HepG2 (cell line): ENCODE results near the gene POGK. TPM values are rescaled to one million over a fixed set of nuclear protein-coding genes. Genes with fewer than 3 reads are reported as not detected.

ENCODE experiments used
- CC2D1A ChIP-seq: sonication (generic); formaldehyde crosslinking; IDR thresholded peaks from 2 replicates; pipeline ENCODE4 v1.8.1; 2023; ENCODE audit warnings: mild to moderate bottlenecking, missing genetic modification reagents
- PBX3 ChIP-seq: sonication (generic); formaldehyde crosslinking; IDR thresholded peaks from 2 replicates; pipeline ENCODE4 v1.8.1; 2023; ENCODE audit warnings: missing genetic modification reagents, inconsistent platforms, borderline replicate concordance
- PRDM15 ChIP-seq: sonication (generic); formaldehyde crosslinking; IDR thresholded peaks from 2 replicates; pipeline ENCODE4 v1.4.0; 2020; ENCODE audit warnings: missing genetic modification reagents
- SOX13 ChIP-seq, 3 experiments: fragments of 450-650 bp in 1 of 3; sonication (generic) in 1 of 3; formaldehyde crosslinking in 1 of 3; IDR thresholded peaks in 2 of 3; conservative IDR thresholded peaks in 1 of 3; 2 replicates each; pipeline versions ENCODE4 v1.5.0 to v1.6.1; 2016 to 2020; ENCODE audit warnings: antibody characterized with exemption in 1 of 3, mild to moderate bottlenecking in 1 of 3, missing compliant biosample characterization in 1 of 3, missing genetic modification reagents in 1 of 3, moderate library complexity in 1 of 3
- TAF1 ChIP-seq: sonication (generic); formaldehyde crosslinking; IDR thresholded peaks from 2 replicates; pipeline ENCODE4 v1.4.0; 2020; ENCODE audit warnings: missing genetic modification reagents
- TGIF2 ChIP-seq: IDR thresholded peaks from 2 replicates; pipeline ENCODE4 v1.6.1; 2016; ENCODE audit warnings: control low read depth, missing compliant biosample characterization
- ZBTB10 ChIP-seq: sonication (generic); formaldehyde crosslinking; IDR thresholded peaks from 2 replicates; pipeline ENCODE4 v1.4.0; 2020; ENCODE audit warnings: missing genetic modification reagents, borderline replicate concordance
- ZBTB38 ChIP-seq: sonication (generic); formaldehyde crosslinking; IDR thresholded peaks from 2 replicates; pipeline ENCODE4 v1.5.1; 2020; ENCODE audit warnings: mild to moderate bottlenecking, missing genetic modification reagents
- ZBTB46 ChIP-seq: sonication (generic); formaldehyde crosslinking; IDR thresholded peaks from 2 replicates; pipeline ENCODE4 v1.4.0; 2020; ENCODE audit warnings: mild to moderate bottlenecking, missing genetic modification reagents, borderline replicate concordance
- ZBTB8A ChIP-seq: sonication (generic); formaldehyde crosslinking; IDR thresholded peaks from 2 replicates; pipeline ENCODE4 v1.4.0; 2020; ENCODE audit warnings: mild to moderate bottlenecking, low read depth, missing genetic modification reagents, borderline replicate concordance
- ZIK1 ChIP-seq: sonication (generic); formaldehyde crosslinking; IDR thresholded peaks from 2 replicates; pipeline ENCODE4 v1.5.0; 2020; ENCODE audit warnings: mild to moderate bottlenecking, low read depth, missing genetic modification reagents, borderline replicate concordance
- ZNF33B ChIP-seq: sonication (generic); formaldehyde crosslinking; IDR thresholded peaks from 2 replicates; pipeline ENCODE4 v1.5.1; 2020; ENCODE audit warnings: mild to moderate bottlenecking, missing genetic modification reagents
- ZNF570 ChIP-seq: sonication (generic); formaldehyde crosslinking; IDR thresholded peaks from 2 replicates; pipeline ENCODE4 v1.4.0; 2020; ENCODE audit warnings: mild to moderate bottlenecking, missing genetic modification reagents, borderline replicate concordance
- ZNF770 ChIP-seq: sonication (generic); formaldehyde crosslinking; IDR thresholded peaks from 2 replicates; pipeline ENCODE4 v1.5.0; 2020; ENCODE audit warnings: mild to moderate bottlenecking, missing genetic modification reagents
- ZNF792 ChIP-seq: IDR thresholded peaks from 2 replicates; pipeline ENCODE4 v1.6.1; 2016
- polyA plus RNA-seq, 8 experiments: library from polyadenylated mRNA; depleted of rRNA in 3 of 8; stranded (reverse) in 7 of 8; unstranded in 1 of 8; fragments of >200 nt; fragmentation: Illumina TruSeq in 4 of 8; extraction: Trizol in 4 of 8; gene quantifications; 2 replicates each; pipeline versions ENCODE4 v1.2.1 to v1.2.3, GENCODE V29; 2011 to 2016; ENCODE audit warnings: low read depth in 4 of 8, missing spikeins in 1 of 8, mixed read lengths in 1 of 8; ENCODE audit not compliant: insufficient read depth in 1 of 8
- total RNA-seq, 5 experiments: library from RNA; depleted of rRNA; stranded (reverse); fragments of >200 nt; fragmentation: Illumina TruSeq; extraction: Trizol; gene quantifications; 2 replicates each; pipeline ENCODE4 v1.2.3, GENCODE V29; 2016; ENCODE audit warnings: low read depth in 1 of 5

POGK gene
- total and polyA plus RNA-seq, 2 of the 13 experiments (the other 11 are each of a cell fraction or from before 2014, with no cell fraction given): 4.8 to 16.2 TPM

- peak; percentile 34; the same call in 1 of the 2 replicates for TF ChIP-seq ZBTB10 (CRISPR knock-in tag)
- TF ChIP-seq TAF1: peak; percentile 84
- peak; percentile 98 for TF ChIP-seq ZNF33B
- TF ChIP-seq ZIK1 (CRISPR knock-in tag): peak; percentile 99
- no peak for TF ChIP-seq ZBTB8A (CRISPR knock-in tag)
- TF ChIP-seq TGIF2 (CRISPR knock-in tag): peak; percentile 58; the same call in 1 of the 2 replicates
- TF ChIP-seq ZNF770 (CRISPR knock-in tag): peak; percentile 68
- 0 out of 2 replicates have a peak, but pooled peaks have one; percentile 64 for TF ChIP-seq ZNF792 (CRISPR knock-in tag)
- peak; percentile 86; the same call in 1 of the 2 replicates for TF ChIP-seq ZNF570 (CRISPR knock-in tag)
- TF ChIP-seq ZBTB46 (CRISPR knock-in tag): no peak
- no peak for TF ChIP-seq SOX13 (IDR thresholded peaks at IDR 0.05)
- no peak; a peak in 2 of 4 replicates for TF ChIP-seq SOX13 (CRISPR knock-in tag; conservative IDR thresholded peaks at IDR 0.05 in 1 of 2, IDR thresholded peaks at IDR 0.05 in 1 of 2)
- TF ChIP-seq PBX3 (CRISPR knock-in tag): 0 out of 2 replicates have a peak, but pooled peaks have one; percentile 38
- TF ChIP-seq CC2D1A (CRISPR knock-in tag): no peak
- TF ChIP-seq ZBTB38 (CRISPR knock-in tag): peak; percentile 60; the same call in 1 of the 2 replicates
- 0 out of 2 replicates have a peak, but pooled peaks have one; percentile 37 for TF ChIP-seq PRDM15 (CRISPR knock-in tag)
Observed at GRCh38 chr1:166838766-166839599, at the start of gene POGK (continued).
